Pons (tissue), 1 donor: ENCODE results near the gene DYNC2H1.

Source experiments
- DNase-seq: peaks from one replicate; pipeline ENCODE4 v3.0.0-alpha.2; 2016; ENCODE audit warnings: low spot score

The DYNC2H1 gene

GRCh38 chr11:103465555-103466140, 356.4 kb downstream of the DYNC2H1 start:
- DNase-seq = no peak

- DNase-seq = no peak
Measured at GRCh38 chr11:103471546-103471945, 362.3 kb downstream of the DYNC2H1 start.

GRCh38 chr11:103476874-103477273, 367.6 kb downstream of the DYNC2H1 start:
- DNase-seq = no peak

GRCh38 chr11:103480421-103480820, 371.2 kb downstream of the DYNC2H1 start:
- no peak for DNase-seq

GRCh38 chr11:103483996-103484395, 374.8 kb downstream of the DYNC2H1 start:
- no peak for DNase-seq

GRCh38 chr11:103484545-103484944, 375.3 kb downstream of the DYNC2H1 start:
- DNase-seq = no peak

- no peak for DNase-seq
Measured at GRCh38 chr11:103486604-103487003, 377.4 kb downstream of the DYNC2H1 start.

GRCh38 chr11:103487113-103487512, 377.9 kb downstream of the DYNC2H1 start:
- no peak for DNase-seq

- DNase-seq = no peak
Measured at GRCh38 chr11:103488031-103488461, 378.8 kb downstream of the DYNC2H1 start.

GRCh38 chr11:103488579-103488978, 379.4 kb downstream of the DYNC2H1 start:
- DNase-seq = no peak

GRCh38 chr11:103491777-103492176, 382.6 kb downstream of the DYNC2H1 start:
- DNase-seq = no peak

- no peak for DNase-seq
Measured at GRCh38 chr11:103494491-103494890, 385.3 kb downstream of the DYNC2H1 start.

- no peak for DNase-seq
Measured at GRCh38 chr11:103497268-103497667, 388.0 kb downstream of the DYNC2H1 start.

- no peak for DNase-seq
Measured at GRCh38 chr11:103499710-103500340, 390.6 kb downstream of the DYNC2H1 start.

- no peak for DNase-seq
Measured at GRCh38 chr11:103515283-103515682, 406.1 kb downstream of the DYNC2H1 start.

- no peak for DNase-seq
Measured at GRCh38 chr11:103520792-103521191, 411.6 kb downstream of the DYNC2H1 start.

- no peak for DNase-seq
Measured at GRCh38 chr11:103525069-103525468, 415.8 kb downstream of the DYNC2H1 start.

- DNase-seq = no peak
Measured at GRCh38 chr11:103528046-103528445, 418.8 kb downstream of the DYNC2H1 start.

GRCh38 chr11:103528596-103528995, 419.4 kb downstream of the DYNC2H1 start:
- peak; percentile 17 for DNase-seq

GRCh38 chr11:103529181-103529684, 420.0 kb downstream of the DYNC2H1 start:
- DNase-seq = no peak
